IPS-18a (cell line): ENCODE data around the gene OR6S1.

ENCODE experiments used
- H3K27ac ChIP-seq: one replicate; pipeline ENCODE4 v1.5.1; 2013; ENCODE audit warnings: low read length
- H3K27me3 ChIP-seq: one replicate; pipeline ENCODE4 v1.6.1; 2013; ENCODE audit warnings: mild to moderate bottlenecking, low read length; ENCODE audit not compliant: control insufficient read depth, insufficient read depth
- H3K36me3 ChIP-seq: one replicate; pipeline ENCODE4 v1.6.1; 2013; ENCODE audit warnings: low read depth, low read length; ENCODE audit not compliant: control insufficient read depth
- H3K4me1 ChIP-seq: one replicate; pipeline ENCODE4 v1.6.1; 2013; ENCODE audit warnings: low read depth, low read length; ENCODE audit not compliant: control insufficient read depth
- H3K4me3 ChIP-seq: one replicate; pipeline ENCODE4 v1.5.1; 2013; ENCODE audit warnings: low read length
- H3K9ac ChIP-seq: one replicate; pipeline ENCODE4 v1.6.1; 2013; ENCODE audit warnings: mild to moderate bottlenecking, low read length, moderate library complexity
- H3K9me3 ChIP-seq: one replicate; pipeline ENCODE4 v1.6.1; 2013; ENCODE audit warnings: low read depth, low read length; ENCODE audit not compliant: control insufficient read depth

OR6S1 gene

DNA sequence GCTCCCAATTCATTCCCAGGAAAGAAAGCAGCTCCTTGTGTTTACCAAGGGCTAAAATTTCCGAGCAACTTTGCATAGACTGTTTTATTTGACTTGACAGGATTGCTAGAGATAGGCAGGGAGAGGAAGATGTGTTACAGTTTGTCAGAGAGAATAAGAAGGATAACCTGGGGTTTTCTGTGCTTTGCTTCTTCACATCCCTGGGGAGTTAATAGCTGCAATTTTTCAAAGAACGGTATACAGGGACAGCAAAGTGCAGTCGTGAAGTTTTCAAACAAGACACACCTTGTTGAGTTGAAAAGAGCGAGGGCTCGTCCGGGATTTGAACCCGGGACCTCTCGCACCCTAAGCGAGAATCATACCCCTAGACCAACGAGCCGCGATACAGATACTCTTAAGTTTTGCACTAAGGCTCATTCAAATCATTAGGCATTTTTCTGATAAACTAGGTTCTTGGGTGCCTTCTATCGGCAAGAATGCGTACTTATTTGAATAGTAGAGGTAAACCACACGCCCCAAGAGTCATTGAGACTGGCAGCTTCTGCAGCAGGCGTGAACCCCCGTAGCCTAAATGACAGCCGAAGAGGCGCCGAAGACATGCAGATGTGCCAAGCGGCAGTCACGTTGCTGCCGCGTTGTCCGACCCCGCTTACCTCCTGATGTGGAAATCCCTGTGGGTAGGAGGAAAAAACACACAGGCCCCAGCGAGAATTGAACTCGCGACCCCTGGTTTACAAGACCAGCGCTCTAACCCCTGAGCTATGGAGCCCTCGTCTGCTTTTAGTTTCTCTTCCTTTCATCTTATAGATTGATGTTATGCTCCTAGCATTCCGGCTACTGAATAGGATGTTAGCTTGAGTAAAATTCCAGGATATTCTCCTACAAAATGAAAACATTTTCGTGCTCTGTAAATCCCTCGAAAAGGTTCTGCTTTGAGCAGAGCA is 28.1 kb downstream of the OR6S1 start:
- Histone ChIP-seq H3K9ac (peak overlapping the region; percentile 64), H3K4me1 (peaks cover 13% of the 10 kb centered on the region), H3K9me3 (no peaks in the 10 kb centered on the region), H3K27ac (no peak overlapping the region), H3K27me3 (peaks cover 4% of the 10 kb centered on the region), H3K4me3 (peak overlapping the region; percentile 76), H3K36me3 (no peaks in the 10 kb centered on the region)

GRCh38 chr14:20612403-20612802 is 29.1 kb downstream of the OR6S1 start:
- no peak overlapping the region for H3K4me3 ChIP-seq
- H3K36me3 ChIP-seq = no peaks in the 10 kb centered on the region
- H3K27me3 ChIP-seq = peaks cover 4% of the 10 kb centered on the region
- H3K9me3 ChIP-seq = no peaks in the 10 kb centered on the region
- peaks cover 13% of the 10 kb centered on the region for H3K4me1 ChIP-seq
- no peak overlapping the region for H3K27ac ChIP-seq
- H3K9ac ChIP-seq = no peak overlapping the region

- no peaks in the 10 kb centered on the region for H3K36me3 ChIP-seq
- no peak overlapping the region for H3K4me3 ChIP-seq
- H3K27ac ChIP-seq = no peak overlapping the region
- H3K9ac ChIP-seq = no peak overlapping the region
- peaks cover 4% of the 10 kb centered on the region for H3K27me3 ChIP-seq
- H3K4me1 ChIP-seq = peaks cover 13% of the 10 kb centered on the region
- H3K9me3 ChIP-seq = no peaks in the 10 kb centered on the region
Observed at GRCh38 chr14:20611277-20611676, 30.2 kb downstream of the OR6S1 start.

- Histone ChIP-seq H3K4me1 (peaks cover 13% of the 10 kb centered on the region), H3K27me3 (peaks cover 4% of the 10 kb centered on the region), H3K27ac (no peak overlapping the region), H3K9me3 (no peaks in the 10 kb centered on the region), H3K36me3 (no peaks in the 10 kb centered on the region), H3K9ac (peak overlapping the region; percentile 69), H3K4me3 (peak overlapping the region; percentile 96)
Observed at GRCh38 chr14:20610002-20610765, 31.3 kb downstream of the OR6S1 start.

DNA sequence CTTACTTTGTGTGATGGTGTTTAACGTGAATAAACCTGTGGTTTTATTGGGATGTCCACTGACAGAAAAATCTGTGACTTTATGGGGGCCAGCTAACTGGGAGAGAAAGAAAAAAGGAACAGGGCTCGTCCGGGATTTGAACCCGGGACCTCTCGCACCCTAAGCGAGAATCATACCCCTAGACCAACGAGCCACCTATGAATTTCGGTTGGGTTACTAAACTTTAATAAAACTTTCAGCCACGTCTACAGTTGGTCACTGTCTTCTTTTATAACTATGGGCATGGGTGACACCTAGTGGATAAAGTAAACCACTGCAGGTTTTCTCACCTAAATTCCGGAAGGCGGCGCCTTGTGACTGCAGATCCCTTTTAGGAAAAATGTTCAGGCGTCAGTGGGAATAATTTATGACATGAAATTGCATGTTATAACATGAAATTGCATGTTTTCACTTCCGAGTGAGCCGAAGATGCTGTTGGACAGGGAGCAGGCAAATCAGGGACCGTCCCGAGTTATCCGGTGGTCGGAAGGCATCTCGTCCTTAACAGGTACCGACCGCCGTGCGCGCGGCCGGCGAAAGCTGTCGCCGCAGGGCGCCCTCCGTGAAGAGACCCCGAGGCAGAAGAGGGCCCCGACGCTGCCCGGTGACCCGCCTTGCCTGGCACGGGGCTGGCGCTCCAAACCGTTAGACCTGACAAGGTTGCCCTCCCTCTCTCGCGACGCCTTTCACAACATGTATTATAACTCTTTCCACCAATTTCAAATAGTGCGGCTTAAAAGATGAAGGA is 32.1 kb downstream of the OR6S1 start:
- peak overlapping the region; percentile 69 for H3K9ac ChIP-seq
- no peaks in the 10 kb centered on the region for H3K36me3 ChIP-seq
- H3K4me1 ChIP-seq = peaks cover 10% of the 10 kb centered on the region
- peaks cover 4% of the 10 kb centered on the region for H3K27me3 ChIP-seq
- H3K4me3 ChIP-seq = peak overlapping the region; percentile 96
- H3K27ac ChIP-seq = no peak overlapping the region
- no peaks in the 10 kb centered on the region for H3K9me3 ChIP-seq

DNA sequence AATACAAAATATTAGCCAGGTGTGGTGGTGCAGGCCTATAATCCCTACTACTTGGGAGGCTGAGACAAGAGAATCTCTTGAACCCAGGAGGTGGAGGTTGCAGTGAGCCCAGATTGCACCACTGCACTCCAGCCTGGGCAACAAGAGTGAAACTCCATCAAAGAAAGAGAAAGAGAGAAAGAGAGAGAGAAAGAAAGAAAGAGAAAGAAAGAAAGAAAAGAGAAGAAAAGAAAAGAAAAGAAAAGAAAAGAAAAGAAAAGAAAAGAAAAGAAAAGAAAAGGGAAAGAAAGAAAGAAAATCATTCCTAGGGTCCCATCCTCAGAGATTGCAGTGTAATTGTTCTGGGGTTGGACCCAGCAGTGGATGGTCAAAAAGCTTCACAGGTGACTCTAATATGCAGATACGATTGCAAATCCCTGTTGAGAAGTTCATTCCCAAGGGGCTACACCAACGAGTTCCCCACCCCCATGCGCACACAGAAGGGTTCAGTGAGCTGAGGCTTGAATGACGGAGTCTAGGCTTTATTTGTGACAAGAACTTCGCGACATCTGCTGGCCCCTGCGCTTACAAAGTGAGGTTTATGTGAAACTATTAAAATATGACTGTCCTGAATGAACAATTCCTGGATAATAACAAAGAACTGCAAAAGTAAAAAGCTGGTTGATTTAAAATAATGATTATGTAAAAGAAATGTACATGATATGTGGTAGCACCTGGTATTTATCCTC is 32.9 kb downstream of the OR6S1 start:
- H3K36me3 ChIP-seq = no peaks in the 10 kb centered on the region
- peaks cover 9% of the 10 kb centered on the region for H3K4me1 ChIP-seq
- peak overlapping the region; percentile 96 for H3K4me3 ChIP-seq
- H3K27ac ChIP-seq = no peak overlapping the region
- H3K9me3 ChIP-seq = no peaks in the 10 kb centered on the region
- H3K9ac ChIP-seq = no peak overlapping the region
- H3K27me3 ChIP-seq = peaks cover 4% of the 10 kb centered on the region

DNA sequence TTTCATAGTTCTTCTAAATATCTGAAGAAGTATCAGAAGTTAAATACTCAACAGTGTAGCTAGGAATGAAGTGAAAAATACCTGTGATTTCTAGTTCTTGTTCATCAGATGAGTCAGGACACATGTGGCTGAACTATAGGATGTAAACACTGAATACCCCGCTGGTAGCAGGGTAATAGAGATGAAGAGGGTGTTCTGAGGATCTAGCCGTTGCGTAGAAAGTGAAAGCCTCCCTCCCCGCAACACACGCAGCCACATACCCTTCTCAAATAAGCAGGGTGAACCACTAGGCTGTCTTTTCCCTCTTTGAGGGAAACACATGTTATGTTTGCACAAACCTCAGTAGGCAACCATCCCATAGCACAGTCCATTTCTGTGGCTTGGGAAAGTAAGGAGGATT is 33.9 kb downstream of the OR6S1 start:
- H3K27me3 ChIP-seq = peaks cover 4% of the 10 kb centered on the region
- H3K9me3 ChIP-seq = no peaks in the 10 kb centered on the region
- no peak overlapping the region for H3K9ac ChIP-seq
- H3K36me3 ChIP-seq = no peaks in the 10 kb centered on the region
- no peak overlapping the region for H3K4me3 ChIP-seq
- H3K27ac ChIP-seq = no peak overlapping the region
- H3K4me1 ChIP-seq = peaks cover 9% of the 10 kb centered on the region

DNA sequence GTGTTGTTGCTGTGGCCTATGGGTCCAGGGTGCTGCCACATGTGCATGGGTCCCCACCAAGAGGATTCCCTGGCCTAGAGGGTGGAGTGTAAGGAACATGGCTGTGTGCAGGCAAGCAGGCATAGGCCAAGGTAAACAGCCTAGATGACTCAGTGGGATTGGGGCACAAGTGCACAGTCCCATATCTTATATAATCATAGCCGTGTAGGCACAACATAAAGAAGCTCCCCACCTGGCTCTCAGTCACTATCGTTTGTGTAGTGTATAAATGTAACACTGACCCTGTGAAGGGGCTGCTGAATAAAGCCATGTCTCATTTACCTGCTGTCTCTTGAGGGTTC is 34.6 kb downstream of the OR6S1 start:
- peaks cover under 1% of the 10 kb centered on the region for H3K27me3 ChIP-seq
- no peak overlapping the region for H3K4me3 ChIP-seq
- no peaks in the 10 kb centered on the region for H3K36me3 ChIP-seq
- no peak overlapping the region for H3K9ac ChIP-seq
- H3K9me3 ChIP-seq = no peaks in the 10 kb centered on the region
- H3K4me1 ChIP-seq = peaks cover 9% of the 10 kb centered on the region
- H3K27ac ChIP-seq = no peak overlapping the region

GRCh38 chr14:20606190-20606901 is 35.1 kb downstream of the OR6S1 start:
- no peaks in the 10 kb centered on the region for H3K27me3 ChIP-seq
- H3K9me3 ChIP-seq = no peaks in the 10 kb centered on the region
- H3K27ac ChIP-seq = no peak overlapping the region
- H3K36me3 ChIP-seq = no peaks in the 10 kb centered on the region
- peaks cover 9% of the 10 kb centered on the region for H3K4me1 ChIP-seq
- no peak overlapping the region for H3K9ac ChIP-seq
- no peak overlapping the region for H3K4me3 ChIP-seq

GRCh38 chr14:20603813-20604690 is 37.4 kb downstream of the OR6S1 start:
- no peaks in the 10 kb centered on the region for H3K36me3 ChIP-seq
- H3K4me1 ChIP-seq = peaks cover 5% of the 10 kb centered on the region
- no peaks in the 10 kb centered on the region for H3K9me3 ChIP-seq
- no peaks in the 10 kb centered on the region for H3K27me3 ChIP-seq
- H3K4me3 ChIP-seq = no peak overlapping the region
- H3K27ac ChIP-seq = no peak overlapping the region
- H3K9ac ChIP-seq = no peak overlapping the region
